ENCODE data around the gene SAFB. TPM values are rescaled to one million over a fixed set of nuclear protein-coding genes. Genes with fewer than 3 reads are reported as not detected.

Gene SAFB
- total and polyA plus RNA-seq, 2 of the 13 experiments (the other 11 are each of a cell fraction or from before 2014, with no cell fraction given) = 21.0 to 28.4 TPM

GRCh38 chr19:5680437-5681368, 57.8 kb downstream of the SAFB start, which contains the start of the genes HSD11B1L and MICOS13 (continued):
- TF ChIP-seq NBN (conservative IDR thresholded peaks at IDR 0.05) = no peak
- TF ChIP-seq RFXAP (CRISPR knock-in tag; IDR thresholded peaks at IDR 0.05; ENCODE audit: borderline replicate concordance) = 0 out of 2 replicates have a peak, but pooled peaks have one; percentile 33
- TF ChIP-seq ZNF142 (CRISPR knock-in tag; IDR thresholded peaks at IDR 0.05) = peak; percentile 37; the same call in 1 of the 2 replicates
- TF ChIP-seq MLLT10 (CRISPR knock-in tag; IDR thresholded peaks at IDR 0.05) = no peak
- TF ChIP-seq SSRP1 (CRISPR knock-in tag; IDR thresholded peaks at IDR 0.05) = no peak
- no peak; the same call in 1 of the 2 replicates for TF ChIP-seq KMT2A (CRISPR knock-in tag; IDR thresholded peaks at IDR 0.05)
- TF ChIP-seq, protein P1, sequence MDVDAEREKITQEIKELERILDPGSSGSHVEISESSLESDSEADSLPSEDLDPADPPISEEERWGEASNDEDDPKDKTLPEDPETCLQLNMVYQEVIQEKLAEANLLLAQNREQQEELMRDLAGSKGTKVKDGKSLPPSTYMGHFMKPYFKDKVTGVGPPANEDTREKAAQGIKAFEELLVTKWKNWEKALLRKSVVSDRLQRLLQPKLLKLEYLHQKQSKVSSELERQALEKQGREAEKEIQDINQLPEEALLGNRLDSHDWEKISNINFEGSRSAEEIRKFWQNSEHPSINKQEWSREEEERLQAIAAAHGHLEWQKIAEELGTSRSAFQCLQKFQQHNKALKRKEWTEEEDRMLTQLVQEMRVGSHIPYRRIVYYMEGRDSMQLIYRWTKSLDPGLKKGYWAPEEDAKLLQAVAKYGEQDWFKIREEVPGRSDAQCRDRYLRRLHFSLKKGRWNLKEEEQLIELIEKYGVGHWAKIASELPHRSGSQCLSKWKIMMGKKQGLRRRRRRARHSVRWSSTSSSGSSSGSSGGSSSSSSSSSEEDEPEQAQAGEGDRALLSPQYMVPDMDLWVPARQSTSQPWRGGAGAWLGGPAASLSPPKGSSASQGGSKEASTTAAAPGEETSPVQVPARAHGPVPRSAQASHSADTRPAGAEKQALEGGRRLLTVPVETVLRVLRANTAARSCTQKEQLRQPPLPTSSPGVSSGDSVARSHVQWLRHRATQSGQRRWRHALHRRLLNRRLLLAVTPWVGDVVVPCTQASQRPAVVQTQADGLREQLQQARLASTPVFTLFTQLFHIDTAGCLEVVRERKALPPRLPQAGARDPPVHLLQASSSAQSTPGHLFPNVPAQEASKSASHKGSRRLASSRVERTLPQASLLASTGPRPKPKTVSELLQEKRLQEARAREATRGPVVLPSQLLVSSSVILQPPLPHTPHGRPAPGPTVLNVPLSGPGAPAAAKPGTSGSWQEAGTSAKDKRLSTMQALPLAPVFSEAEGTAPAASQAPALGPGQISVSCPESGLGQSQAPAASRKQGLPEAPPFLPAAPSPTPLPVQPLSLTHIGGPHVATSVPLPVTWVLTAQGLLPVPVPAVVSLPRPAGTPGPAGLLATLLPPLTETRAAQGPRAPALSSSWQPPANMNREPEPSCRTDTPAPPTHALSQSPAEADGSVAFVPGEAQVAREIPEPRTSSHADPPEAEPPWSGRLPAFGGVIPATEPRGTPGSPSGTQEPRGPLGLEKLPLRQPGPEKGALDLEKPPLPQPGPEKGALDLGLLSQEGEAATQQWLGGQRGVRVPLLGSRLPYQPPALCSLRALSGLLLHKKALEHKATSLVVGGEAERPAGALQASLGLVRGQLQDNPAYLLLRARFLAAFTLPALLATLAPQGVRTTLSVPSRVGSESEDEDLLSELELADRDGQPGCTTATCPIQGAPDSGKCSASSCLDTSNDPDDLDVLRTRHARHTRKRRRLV (CRISPR knock-in tag; IDR thresholded peaks at IDR 0.05) = no peak; the same call in 1 of the 2 replicates
- no peak for TF ChIP-seq NFE2 (CRISPR knock-in tag; IDR thresholded peaks at IDR 0.05)
